NCI-H2107 treated with DMSO at 0.1 percent for 48 hours (cell line): Measurements from ENCODE around the gene MKRN2OS.

Experiments
- DNase-seq: peaks from one replicate; lab custom pipeline; 2025; ENCODE audit not compliant: unreplicated experiment; lab: John Stamatoyannopoulos, UW

MKRN2OS gene, protein sequence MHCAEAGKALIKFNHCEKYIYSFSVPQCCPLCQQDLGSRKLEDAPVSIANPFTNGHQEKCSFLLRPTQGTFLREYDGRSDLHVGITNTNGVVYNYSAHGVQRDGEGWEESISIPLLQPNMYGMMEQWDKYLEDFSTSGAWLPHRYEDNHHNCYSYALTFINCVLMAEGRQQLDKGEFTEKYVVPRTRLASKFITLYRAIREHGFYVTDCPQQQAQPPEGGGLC

DNA sequence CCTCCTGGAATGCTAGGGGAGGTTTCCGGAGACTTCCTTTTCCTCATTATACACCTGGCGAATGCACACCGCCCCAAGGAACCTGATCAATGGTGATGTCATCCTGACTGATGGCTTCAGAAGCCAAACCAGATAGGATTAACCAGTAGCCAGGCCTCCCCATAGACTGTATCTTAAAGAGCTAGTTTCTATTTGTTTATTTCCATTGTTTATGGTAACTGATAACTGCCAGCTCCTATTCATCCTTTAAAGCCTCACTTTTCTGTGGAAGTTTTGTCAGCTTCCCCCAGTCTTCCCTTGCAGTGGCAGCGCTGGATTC lies at the start of gene MKRN2OS:
MKRN2OS (minus strand) TSS at position 27 of the 319 bp plus-strand sequence. CDS start 35 bp downstream, outside the sequence.
- peak; percentile 56 for DNase-seq

DNA sequence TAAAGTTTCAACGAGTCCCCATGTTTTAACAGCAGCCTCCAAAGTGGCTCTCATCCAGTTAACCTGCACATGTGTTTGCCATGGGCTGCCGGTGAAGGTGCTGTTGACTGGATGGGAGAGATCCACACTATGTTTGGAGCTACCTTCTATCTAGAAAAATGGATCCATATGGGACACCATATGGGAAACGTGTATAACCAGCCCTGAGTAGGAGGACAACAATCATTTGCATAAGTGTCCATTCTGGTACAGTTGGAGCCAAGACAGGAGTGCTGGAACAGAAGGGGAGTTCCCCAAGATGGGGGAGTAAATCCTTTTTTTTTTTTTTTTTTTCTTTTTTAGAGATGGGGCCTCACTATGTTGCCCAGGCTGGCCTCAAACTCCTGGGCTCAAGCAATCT lies 48.2 kb upstream of the MKRN2OS start:
- no peak for DNase-seq

DNA sequence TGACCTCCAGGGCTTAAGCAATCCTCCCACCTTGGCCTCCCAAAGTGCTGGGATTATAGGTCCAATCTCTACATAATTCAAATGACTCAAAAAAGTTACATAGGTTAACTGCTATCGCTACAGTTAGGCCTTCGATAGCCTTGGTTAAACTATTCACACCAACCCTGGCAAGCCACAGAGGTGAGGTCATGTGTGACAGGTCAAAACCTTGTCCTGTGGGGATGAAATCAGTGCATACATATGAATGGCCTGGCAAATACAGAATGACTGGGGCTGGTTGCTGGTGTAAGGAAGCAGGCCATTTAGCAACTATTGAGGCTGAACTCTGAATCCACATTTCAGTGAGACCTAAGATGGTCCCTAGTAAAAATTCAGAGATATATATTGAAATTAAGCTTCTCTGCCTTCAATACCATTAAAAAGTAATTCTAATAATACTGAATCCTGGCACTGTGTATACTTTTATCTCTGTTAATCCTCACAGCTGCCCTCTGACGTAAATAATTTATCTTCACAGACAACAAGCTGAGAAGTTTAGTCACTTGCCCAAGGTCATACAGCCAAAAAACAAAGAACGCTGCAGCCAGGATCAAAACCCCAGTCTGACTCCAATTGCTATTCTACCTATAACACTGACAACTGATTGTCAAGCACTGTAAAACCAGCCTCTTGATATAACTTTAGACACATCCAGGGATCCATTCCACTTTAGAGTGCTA lies 46.9 kb upstream of the MKRN2OS start:
- DNase-seq = no peak

DNA sequence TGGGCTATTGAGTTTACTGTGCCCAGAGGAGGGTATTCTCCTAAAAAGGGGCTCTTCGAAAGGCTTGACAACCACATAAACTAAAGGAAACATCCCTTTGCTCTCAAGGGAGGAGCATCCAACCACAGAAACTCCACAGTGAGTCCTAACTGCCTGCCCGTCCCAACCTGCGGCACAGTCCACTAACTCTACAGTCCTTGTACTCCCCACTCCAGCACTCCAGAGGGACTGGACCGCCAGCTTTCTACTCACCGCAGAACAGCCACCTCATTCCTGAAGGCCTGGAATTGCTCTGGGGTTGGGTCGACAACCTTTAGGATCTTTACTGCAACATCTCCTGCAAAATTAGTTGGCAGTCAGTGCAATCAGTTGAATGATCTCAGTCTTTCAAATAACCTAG lies 46.2 kb upstream of the MKRN2OS start:
- no peak for DNase-seq

DNA sequence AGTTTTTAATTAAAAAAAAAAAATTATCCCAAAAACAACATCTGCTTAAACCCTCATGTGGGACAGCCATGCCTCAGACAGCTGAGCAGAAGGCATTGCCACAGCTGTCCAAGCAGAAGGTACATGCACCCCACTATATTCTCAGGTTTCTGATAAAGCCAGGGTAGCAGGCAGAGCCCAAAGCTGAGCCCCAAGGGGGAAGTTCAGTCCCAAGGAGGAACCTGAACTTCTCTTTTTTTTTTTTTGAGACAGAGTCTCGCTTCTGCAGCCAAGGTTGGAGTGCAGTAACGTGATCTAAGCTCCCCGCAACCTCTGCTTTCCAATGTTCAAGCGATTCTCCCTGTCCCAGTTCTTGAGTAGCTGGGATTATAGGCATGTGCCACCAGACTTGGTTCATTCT lies 44.8 kb upstream of the MKRN2OS start:
- DNase-seq = no peak

DNA sequence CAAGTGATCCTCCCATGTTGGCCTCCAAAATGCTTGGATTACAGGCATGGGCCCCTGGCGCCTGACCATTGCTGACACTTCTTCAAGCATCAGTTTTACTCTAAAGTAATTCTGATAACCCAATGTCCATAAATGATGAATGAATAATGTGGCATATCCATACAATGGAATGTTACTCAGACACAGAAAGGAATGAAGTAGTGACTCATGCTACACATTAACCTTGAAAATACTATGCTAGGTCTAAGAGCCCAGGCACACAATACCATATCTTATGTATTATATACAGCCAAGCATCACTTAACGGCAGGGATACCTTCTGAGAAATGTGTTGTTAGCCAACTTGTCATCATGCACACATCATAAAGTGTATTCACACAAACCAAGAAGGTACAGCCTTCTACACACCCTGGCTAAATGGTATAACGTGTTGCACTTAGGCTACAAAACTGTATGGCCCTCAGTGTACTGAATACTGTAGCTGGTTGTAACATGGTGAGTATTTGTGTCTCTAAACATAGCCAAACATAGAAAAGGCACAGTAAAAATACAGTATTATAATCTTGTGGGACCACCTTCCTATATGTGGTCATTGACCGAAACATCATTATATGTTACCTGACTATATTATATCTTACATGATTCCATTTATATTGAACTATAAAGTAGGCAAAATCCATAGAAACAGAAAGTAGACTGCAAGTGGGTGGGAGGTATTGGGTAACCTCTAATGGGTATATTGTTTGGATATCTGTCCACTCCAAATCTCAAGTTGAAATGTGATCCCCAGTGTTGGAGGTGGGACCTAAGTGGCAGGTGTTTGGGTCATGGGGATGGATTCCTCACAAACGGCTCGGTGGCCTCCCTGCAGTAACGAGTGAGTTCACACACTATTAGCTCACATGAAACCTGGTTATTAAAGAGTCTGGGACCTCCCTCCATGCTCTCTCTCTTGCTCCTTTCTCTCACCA lies 43.0 kb upstream of the MKRN2OS start:
- DNase-seq = peak; percentile 68

DNA sequence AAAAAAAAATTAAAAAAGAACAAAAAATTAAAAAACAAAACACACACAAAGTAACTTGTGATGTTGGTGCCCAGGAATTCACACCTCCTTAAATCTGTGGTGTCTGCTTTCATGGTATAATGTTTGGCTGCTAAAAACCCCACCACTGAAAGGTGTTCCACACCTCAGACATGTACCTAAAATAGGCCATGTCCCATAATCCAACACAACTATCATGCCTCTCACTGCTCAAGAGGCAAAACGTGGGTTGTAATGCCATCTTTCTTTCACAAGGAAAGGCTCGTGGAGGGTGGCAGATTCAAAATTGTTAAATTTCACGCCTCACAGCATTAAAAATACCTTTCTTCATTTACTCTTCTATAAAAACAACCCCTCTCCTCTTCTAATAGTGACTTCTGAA lies 41.1 kb upstream of the MKRN2OS start:
- no peak for DNase-seq

DNA sequence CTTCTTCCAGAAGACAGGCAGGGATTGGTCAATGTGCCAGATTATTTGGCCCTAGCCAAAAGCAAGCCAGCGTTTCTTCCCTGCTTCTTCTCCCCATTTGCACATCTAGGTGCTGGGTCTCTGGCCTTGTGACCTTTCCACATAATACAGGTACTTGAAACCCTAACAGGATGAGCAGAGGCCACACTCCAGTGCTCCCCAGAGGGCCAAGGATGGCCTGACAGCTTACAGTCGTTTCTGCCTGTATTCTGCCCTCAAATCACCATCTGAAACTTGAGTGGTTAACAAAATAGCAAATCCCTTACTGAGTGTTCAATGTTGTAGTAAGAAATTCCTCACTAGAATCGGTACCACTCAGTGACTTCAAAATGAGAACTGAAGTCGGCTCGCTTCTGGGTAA lies 40.7 kb upstream of the MKRN2OS start:
- no peak for DNase-seq

DNA sequence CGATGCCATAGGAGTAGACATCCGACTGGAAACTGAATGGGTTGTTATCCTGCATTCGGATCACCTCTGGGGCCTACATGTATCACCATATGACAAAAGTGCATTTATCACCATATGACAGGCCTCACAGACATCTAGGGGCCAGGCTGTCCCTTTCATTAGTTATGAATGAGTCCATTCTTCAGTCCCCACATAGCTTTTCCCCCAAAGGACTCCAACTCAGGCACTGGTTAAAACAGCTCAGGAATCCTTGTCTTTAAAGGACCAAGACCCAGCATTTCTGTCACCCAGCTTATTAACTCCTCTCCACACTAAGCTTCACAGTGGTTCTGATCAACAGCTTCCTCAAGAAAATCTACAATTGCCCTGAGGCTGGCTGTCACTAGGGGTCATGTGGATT lies 39.9 kb upstream of the MKRN2OS start:
- DNase-seq = no peak

DNA sequence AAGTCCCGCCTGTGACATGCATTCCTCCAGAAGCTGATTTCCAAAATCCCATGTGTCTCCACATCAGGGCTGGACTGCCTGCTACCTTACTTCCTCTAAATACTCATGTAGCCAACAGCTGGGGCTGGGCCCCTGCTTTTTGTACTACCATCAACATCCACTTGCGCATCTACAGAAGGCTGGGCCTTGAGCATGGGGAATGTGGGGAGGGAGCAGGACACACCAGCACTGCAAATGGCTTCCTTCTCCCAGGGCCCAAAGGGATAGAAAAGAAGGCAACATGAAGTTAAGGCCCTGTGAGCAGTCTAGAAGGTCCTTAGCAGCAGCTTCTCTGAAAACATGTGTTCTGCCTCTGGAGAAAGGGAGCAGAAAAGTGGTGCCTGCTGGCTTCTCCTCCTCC lies 38.8 kb upstream of the MKRN2OS start:
- no peak for DNase-seq

DNA sequence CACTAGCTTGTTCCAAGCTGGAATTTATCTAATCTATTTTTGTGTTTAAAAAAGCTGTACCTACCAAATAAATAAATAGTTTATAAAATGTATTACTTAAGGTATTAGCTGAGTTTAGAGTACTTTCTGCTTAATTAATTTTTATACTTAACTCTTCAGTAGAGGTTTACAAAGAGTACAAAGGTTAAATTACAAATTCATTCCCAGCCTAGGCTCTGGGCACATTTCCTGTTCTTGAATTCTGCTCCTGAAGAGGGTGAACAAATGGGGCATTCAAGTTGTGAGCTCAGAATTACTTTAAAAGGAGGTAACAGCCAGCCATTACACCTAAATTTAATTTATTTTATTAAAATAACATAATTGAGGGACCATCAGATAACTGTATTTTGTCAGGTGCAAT lies 38.0 kb upstream of the MKRN2OS start:
- DNase-seq = no peak

DNA sequence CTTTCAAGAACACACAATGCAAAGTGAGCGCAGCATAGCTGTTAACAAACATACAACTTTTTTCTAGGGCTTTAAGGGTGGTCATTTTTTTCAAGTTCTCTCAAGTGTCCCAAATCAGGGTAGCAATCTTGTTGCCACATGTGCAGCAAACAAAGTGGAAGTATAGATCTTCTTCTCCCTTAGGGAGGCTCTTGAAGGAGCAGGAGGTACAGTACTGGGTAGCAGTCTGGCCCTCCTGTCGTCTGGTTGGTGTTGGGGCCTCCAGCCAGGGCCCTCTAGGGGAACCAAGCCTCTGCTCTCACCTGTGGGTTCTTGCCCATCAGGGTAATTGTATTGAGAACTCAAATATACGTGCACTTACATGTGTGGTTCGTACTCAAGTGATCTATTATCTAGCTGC lies 37.4 kb upstream of the MKRN2OS start:
- no peak for DNase-seq

DNA sequence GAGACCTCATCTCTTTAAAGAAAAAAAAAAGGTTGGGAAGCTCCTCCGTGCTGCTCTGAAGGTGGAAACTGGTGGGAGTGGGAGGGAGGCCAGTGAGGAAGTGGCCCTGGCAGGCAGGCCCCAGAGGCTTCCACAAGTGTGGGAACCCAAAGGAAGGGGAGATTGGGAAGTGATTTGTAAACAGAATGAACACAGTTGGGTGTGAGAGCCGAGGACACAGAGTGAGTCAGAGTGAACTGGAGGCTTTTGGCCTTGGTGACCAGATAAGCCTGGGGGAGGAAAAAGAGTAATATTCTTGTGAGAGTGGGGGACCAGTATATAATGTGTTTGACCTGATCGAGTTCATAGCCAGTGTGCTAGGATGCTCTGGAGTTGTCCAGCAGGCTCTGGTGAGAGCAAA lies 34.6 kb upstream of the MKRN2OS start:
- DNase-seq = no peak

DNA sequence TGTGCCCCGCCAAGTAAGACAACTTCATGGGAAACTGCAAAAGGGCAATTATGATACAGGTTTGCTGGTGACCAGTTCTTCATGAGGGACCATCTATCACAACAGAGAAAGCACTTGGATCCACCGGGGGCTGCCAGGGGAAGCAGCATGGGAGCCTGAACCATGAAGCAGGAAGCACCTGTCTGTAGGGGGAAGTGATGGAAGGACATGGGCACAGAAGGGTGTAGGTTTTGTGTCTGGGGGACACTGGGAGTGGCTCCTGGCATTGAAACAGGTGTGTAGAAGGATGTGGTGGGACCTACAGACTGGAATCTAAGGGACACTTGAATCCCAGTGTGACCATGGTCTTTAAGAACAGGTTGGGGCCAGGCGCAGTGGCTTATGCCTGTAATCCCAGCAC lies 34.2 kb upstream of the MKRN2OS start:
- no peak for DNase-seq

DNA sequence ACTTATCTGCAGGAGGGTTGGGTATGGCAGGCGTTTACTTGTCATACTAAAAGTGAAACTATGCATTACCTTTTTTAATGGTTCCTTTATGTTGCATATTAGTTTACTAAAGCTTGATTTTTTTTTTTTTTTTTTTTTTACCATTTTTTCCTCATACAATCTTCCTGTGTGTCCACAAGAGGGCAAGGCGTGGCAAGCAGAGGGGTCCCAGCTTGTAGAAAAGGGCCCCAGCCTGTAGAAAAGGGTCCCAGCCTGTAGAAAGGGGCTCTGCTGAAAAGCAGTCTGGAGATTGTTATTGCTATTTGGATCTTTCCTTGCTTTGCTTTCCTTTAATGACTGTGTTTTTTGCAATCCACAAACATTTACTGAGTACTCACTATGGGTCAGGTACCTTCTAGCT lies 33.4 kb upstream of the MKRN2OS start:
- no peak for DNase-seq

DNA sequence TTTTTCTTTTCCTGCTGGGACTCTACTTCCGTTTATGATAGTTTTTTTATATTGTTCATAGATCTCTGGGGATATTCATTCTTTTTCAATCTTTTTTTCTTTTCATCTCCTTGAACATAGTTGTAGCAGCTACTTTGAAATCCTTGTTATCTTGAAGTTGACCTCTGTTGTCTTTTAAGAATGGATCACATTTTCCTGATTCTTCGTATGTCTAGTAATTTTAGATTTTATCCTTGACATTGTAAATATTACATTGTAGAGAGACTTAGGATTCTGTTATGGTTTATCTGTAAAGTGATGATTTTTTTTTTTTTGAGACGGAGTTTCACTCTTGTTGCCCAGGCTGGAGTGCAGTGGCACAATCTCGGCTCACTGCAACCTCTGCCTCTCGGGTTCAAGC lies 32.1 kb upstream of the MKRN2OS start:
- no peak for DNase-seq

DNA sequence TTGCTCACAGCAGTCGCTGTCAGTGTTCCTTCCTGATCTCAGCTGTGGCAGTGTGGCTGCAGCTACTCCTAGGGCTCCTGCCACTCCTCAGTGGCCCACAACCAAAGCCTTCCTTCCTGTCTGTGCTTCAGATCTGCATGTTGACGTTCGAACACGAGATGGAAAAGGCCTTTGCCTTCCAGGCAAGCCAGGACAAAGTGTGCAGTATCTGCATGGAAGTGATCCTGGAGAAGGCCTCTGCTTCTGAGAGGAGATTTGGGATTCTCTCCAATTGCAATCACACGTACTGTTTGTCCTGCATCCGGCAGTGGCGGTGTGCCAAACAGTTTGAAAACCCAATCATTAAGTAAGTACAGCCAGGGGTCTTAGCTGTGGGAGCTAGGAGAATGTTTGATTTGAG lies 29.4 kb upstream of the MKRN2OS start:
- no peak for DNase-seq

DNA sequence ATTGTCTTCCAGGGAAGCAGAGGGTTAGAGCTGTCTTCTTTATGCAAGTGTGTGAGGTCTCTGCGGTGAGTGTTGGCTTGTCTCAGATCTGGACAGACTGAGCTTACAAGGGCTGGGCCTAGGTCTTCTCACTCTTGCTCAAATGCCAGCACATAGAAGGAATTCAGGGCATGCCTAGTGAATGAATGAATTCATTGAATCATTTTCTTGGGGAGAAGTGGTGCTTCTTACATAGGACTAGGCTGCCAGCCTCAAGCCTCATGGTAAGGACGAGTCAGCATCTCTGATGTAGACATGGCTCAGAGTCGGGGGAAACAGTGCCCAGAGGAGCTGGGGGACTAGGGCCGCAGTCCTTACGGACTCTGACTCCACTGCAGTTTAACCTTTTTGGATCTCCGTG lies 28.8 kb upstream of the MKRN2OS start:
- DNase-seq = no peak

DNA sequence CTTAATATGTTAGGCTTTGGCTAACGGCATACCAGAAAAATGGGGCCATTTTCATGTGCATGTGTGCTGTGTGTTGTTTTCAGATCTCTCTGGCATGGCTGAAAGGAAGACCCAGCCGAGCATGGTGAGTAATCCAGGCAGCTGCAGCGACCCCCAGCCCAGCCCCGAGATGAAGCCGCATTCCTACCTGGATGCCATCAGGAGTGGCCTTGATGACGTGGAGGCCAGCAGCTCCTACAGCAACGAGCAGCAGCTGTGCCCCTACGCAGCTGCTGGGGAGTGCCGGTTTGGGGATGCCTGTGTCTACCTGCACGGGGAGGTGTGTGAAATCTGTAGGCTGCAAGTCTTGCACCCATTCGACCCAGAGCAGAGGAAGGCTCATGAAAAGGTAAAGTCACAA lies 26.7 kb upstream of the MKRN2OS start:
- no peak for DNase-seq

DNA sequence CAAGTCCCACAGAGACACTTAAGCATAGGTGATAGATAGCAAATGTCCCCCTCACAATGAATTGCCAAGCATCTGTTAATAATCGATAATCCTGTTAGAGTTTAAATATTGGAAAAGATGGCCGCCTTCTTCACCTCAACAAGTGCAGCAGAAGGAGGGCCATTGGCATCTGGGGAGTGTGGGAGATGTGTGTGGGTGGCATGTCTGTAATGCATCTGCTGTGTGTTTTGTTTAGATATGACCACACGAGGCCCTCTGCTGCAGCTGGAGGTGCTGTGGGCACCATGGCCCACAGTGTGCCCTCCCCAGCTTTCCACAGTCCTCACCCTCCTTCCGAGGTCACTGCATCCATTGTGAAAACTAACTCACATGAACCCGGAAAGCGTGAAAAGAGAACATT lies 24.5 kb upstream of the MKRN2OS start:
- DNase-seq = no peak

DNA sequence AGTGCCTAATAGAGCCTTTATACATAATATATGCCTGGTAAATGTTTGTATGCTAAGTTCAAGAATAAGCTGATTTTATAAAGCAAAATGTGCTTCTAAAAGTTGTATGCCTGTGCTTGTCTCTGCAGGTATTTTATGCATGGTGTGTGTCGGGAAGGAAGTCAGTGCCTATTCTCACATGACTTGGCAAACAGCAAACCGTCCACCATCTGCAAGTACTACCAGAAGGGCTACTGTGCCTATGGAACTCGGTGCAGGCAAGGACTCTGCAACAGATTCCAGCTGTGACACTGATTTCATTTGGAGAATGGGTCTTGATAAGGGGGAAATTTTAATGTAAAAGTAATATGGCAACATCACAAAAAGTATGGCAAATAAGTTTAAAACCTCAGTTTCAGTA lies 23.4 kb upstream of the MKRN2OS start:
- no peak for DNase-seq

DNA sequence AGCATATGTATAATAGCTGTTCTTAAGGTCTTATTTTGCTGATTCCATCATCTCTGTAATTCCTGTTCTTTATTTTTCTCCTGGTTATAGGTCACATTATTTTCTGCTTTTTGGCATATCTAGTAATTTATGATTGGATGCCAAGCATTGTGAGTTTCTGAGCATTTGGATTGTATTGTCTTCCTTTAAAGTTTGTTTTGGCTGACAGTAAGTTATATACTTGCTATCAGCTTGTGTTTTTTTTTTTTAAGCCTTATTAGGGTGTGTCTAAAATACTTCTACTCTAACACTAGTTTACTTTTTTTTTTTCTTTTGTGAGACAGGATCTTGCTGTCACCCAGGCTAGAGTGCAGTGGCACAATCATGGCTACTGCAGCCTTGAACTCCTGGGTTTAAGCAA lies 21.7 kb upstream of the MKRN2OS start:
- DNase-seq = no peak
